Mammary epithelial cell (primary cell): ENCODE data around the gene TSPAN18.

Experiments
- EZH2 ChIP-seq: IDR thresholded peaks from 2 replicates; pipeline ENCODE4 v1.6.1; 2012; ENCODE audit warnings: low read length, inconsistent platforms, borderline replicate concordance
- TF ChIP-seq, protein P1 (sequence below), 2 donors: IDR thresholded peaks in 1 of 2; conservative IDR thresholded peaks in 1 of 2; 2 replicates each; pipeline ENCODE4 v1.5.1; 2011 to 2012; ENCODE audit warnings: inconsistent platforms in 2 of 2, low read length in 2 of 2, mild to moderate bottlenecking in 2 of 2, control low read depth in 1 of 2, low read depth in 1 of 2; ENCODE audit not compliant: insufficient read depth in 1 of 2; ENCODE audit errors: extremely low read depth in 1 of 2

DNA sequence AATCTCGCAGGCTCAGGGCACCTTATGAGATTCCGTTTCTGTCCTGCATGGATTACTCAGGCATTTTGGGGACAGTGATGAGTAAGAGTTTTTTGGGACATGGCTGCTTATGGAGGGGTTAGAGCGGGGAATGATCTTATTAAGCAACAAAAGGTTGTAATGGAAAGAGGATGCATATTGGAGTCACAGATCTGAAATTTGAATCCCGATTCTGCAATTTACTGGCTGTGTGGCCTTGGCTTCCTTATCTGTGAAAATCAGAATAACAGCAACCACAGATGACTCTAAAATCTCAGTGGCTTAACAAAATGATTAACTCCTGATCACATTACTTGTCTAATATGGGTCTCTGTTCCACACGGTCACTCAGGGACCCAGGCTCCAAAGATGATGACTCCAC lies 5.8 kb downstream of the TSPAN18 start:
- TF ChIP-seq, protein P1, sequence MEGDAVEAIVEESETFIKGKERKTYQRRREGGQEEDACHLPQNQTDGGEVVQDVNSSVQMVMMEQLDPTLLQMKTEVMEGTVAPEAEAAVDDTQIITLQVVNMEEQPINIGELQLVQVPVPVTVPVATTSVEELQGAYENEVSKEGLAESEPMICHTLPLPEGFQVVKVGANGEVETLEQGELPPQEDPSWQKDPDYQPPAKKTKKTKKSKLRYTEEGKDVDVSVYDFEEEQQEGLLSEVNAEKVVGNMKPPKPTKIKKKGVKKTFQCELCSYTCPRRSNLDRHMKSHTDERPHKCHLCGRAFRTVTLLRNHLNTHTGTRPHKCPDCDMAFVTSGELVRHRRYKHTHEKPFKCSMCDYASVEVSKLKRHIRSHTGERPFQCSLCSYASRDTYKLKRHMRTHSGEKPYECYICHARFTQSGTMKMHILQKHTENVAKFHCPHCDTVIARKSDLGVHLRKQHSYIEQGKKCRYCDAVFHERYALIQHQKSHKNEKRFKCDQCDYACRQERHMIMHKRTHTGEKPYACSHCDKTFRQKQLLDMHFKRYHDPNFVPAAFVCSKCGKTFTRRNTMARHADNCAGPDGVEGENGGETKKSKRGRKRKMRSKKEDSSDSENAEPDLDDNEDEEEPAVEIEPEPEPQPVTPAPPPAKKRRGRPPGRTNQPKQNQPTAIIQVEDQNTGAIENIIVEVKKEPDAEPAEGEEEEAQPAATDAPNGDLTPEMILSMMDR (conservative IDR thresholded peaks at IDR 0.05 in 1 of 2, IDR thresholded peaks at IDR 0.05 in 1 of 2; ENCODE audit: extremely low read depth in 1 of 2, insufficient read depth in 1 of 2, low read depth in 1 of 2, low read length in 2 of 2), result no peak
- no peak for TF ChIP-seq EZH2
